Panc1 (cell line): Measurements from ENCODE around the gene SYT13. TPM values are rescaled to one million over a fixed set of nuclear protein-coding genes. Genes with fewer than 3 reads are reported as not detected.

ENCODE experiments used
- ATAC-seq: fragments of 200-7000 bp; cut with Tn5 transposase; 2 replicates; pipeline ENCODE4 v1.9.1; 2020; ENCODE audit warnings: mild to moderate bottlenecking, moderate library complexity
- BruUV-seq: library from RNA; stranded (reverse); fragments of 400-500 nt; replicated peaks from 2 replicates; lab custom pipeline; 2021; lab: Mats Ljungman, UMichigan
- CTCF ChIA-PET: fragments of 300-600 bp; sonication (Branson Sonifier 250); formaldehyde crosslinking; loops from one replicate; lab custom pipeline; 2022; ENCODE audit warnings: antibody characterized with exemption; lab: Charles Lee
- POLR2A ChIA-PET: fragments of 300-600 bp; sonication (Branson Sonifier 250); formaldehyde crosslinking; loops from one replicate; lab custom pipeline; 2022; ENCODE audit warnings: antibody characterized with exemption; lab: Charles Lee
- DNase-seq: peaks from one replicate; pipeline ENCODE4 v3.0.0-alpha.2; 2010; ENCODE audit warnings: low read depth, low spot score
- H3K27ac ChIP-seq: 2 replicates; pipeline ENCODE4 v1.5.1; 2011; ENCODE audit warnings: mild to moderate bottlenecking, low read length, inconsistent platforms
- H3K27me3 ChIP-seq: fragments of 200-500 bp; sonication (Bioruptor generic); 2 replicates; pipeline ENCODE4 v1.6.0; 2014; ENCODE audit warnings: low read length, inconsistent platforms; ENCODE audit not compliant: control insufficient read depth, insufficient read depth
- H3K36me3 ChIP-seq: fragments of 200-500 bp; sonication (Bioruptor generic); 2 replicates; pipeline ENCODE4 v1.5.1; 2014; ENCODE audit warnings: inconsistent platforms, mild to moderate bottlenecking, low read length, moderate library complexity; ENCODE audit not compliant: control insufficient read depth, insufficient read depth
- H3K4me1 ChIP-seq: 2 replicates; pipeline ENCODE4 v1.5.1; 2011; ENCODE audit warnings: inconsistent platforms, mild to moderate bottlenecking, low read length, moderate library complexity; ENCODE audit not compliant: control insufficient read depth, insufficient read depth
- H3K4me3 ChIP-seq, 2 experiments: 2 replicates each; pipeline ENCODE4 v1.5.1; 2011 to 2012; ENCODE audit warnings: low read depth in 2 of 2, low read length in 2 of 2, mild to moderate bottlenecking in 2 of 2, inconsistent platforms in 1 of 2, moderate library complexity in 1 of 2
- H3K9me3 ChIP-seq: fragments of 200-500 bp; sonication (Bioruptor generic); 2 replicates; pipeline ENCODE4 v1.5.1; 2014; ENCODE audit warnings: low read depth, mild to moderate bottlenecking, inconsistent platforms, low read length, moderate library complexity; ENCODE audit not compliant: control insufficient read depth, insufficient read depth
- CTCF ChIP-seq: fragments of 450-650 bp; IDR thresholded peaks from 2 replicates; pipeline ENCODE4 v1.5.1; 2017; ENCODE audit warnings: mild to moderate bottlenecking
- POLR2AphosphoS5 ChIP-seq: IDR thresholded peaks from 2 replicates; pipeline ENCODE4 v1.6.1; 2012; ENCODE audit warnings: mild to moderate bottlenecking, low read depth, low read length, moderate library complexity
- REST ChIP-seq, 2 experiments: IDR thresholded peaks; 2 replicates each; pipeline ENCODE4 v1.6.1; 2011 to 2012; ENCODE audit warnings: low read depth in 2 of 2, control low read depth in 1 of 2, low read length in 1 of 2, mild to moderate bottlenecking in 1 of 2, moderate library complexity in 1 of 2; ENCODE audit not compliant: insufficient read depth in 1 of 2
- SIN3A ChIP-seq: IDR thresholded peaks from 2 replicates; pipeline ENCODE4 v1.6.1; 2012; ENCODE audit warnings: low read depth, mild to moderate bottlenecking, low read length, moderate library complexity, borderline replicate concordance; ENCODE audit not compliant: insufficient read depth
- TCF7L2 ChIP-seq: IDR thresholded peaks from 2 replicates; pipeline ENCODE4 v1.6.1; 2011; ENCODE audit warnings: mild to moderate bottlenecking, low read depth, low read length, inconsistent platforms
- in situ Hi-C: cut with HindIII; loops from 2 replicates; pipeline ENCODE4 v1.10.0; 2016; ENCODE audit warnings: low sequenced_read_pairs, low pct_unique_long_range_greater_than_20kb
- intact Hi-C: fragments of 100-400 bp; cut with micrococcal nuclease; formaldehyde crosslinking; loops from one replicate; pipeline ENCODE4 v1.10.0; 2022; ENCODE audit not compliant: unreplicated experiment
- total RNA-seq: library from RNA; stranded (reverse); gene quantifications from one replicate; pipeline ENCODE4 v1.2.1, GENCODE V29; 2021; ENCODE audit not compliant: unreplicated experiment

The SYT13 gene
- total RNA-seq, 1 experiment from 2014 or later = 0.13 TPM

- no peak for TF ChIP-seq REST (IDR thresholded peaks at IDR 0.05; ENCODE audit: insufficient read depth in 1 of 2, low read depth in 2 of 2, low read length in 1 of 2)
- TF ChIP-seq SIN3A = no peak
- TF ChIP-seq CTCF = no peak
- no peak for TF ChIP-seq TCF7L2
- no peak for TF ChIP-seq POLR2AphosphoS5
- Histone ChIP-seq H3K27me3 (peaks cover 10% of the 10 kb centered on the region), H3K27ac (no peak overlapping the region), H3K4me1 (no peaks in the 10 kb centered on the region), H3K4me3 (no peak overlapping the region), H3K36me3 (no peaks in the 10 kb centered on the region), H3K9me3 (no peaks in the 10 kb centered on the region)
- BruUV-seq = no TSS peak
- CTCF ChIA-PET = interaction anchor here (0.7 kb wide), 1 partner anchor 23 kb away, joined by 4 read pairs; no protein-coding TSS in a partner anchor
- POLR2A ChIA-PET = no interaction called here
- intact Hi-C loops (no loop called here), in situ Hi-C loops (no loop called here)
- ATAC-seq (no peak), DNase-seq (no peak)
Measured at GRCh38 chr11:45238724-45239123, 47.4 kb downstream of the SYT13 start.

GRCh38 chr11:45237711-45238315 lies 48.3 kb downstream of the SYT13 start:
- TF ChIP-seq POLR2AphosphoS5 = no peak
- TF ChIP-seq TCF7L2 = no peak
- no peak for TF ChIP-seq REST (IDR thresholded peaks at IDR 0.05; ENCODE audit: insufficient read depth in 1 of 2, low read depth in 2 of 2, low read length in 1 of 2)
- TF ChIP-seq CTCF = no peak
- TF ChIP-seq SIN3A = no peak
- ChIA-PET POLR2A (no interaction called here), CTCF (no interaction called here)
- DNase-seq (no peak), ATAC-seq (no peak)
- H3K4me1 ChIP-seq = no peaks in the 10 kb centered on the region
- peaks cover 10% of the 10 kb centered on the region for H3K27me3 ChIP-seq
- H3K27ac ChIP-seq = no peak overlapping the region
- H3K4me3 ChIP-seq = no peak overlapping the region
- no peaks in the 10 kb centered on the region for H3K36me3 ChIP-seq
- H3K9me3 ChIP-seq = no peaks in the 10 kb centered on the region
- intact Hi-C loops = no loop called here
- in situ Hi-C loops = no loop called here
- BruUV-seq = no TSS peak
